ENCODE results near the gene CGN.

Gene CGN

GRCh38 chr1:151523326-151523725, 12.1 kb downstream of the CGN start:
- no peak for DNase-seq (ENCODE audit: low spot score)

- no peak for DNase-seq (ENCODE audit: low spot score)
Measured at GRCh38 chr1:151524736-151525135, 13.5 kb downstream of the CGN start.

- no peak for DNase-seq (ENCODE audit: low spot score)
Measured at GRCh38 chr1:151526735-151527525, 15.7 kb downstream of the CGN start.

- DNase-seq (ENCODE audit: low spot score) = no peak
Measured at GRCh38 chr1:151529211-151529702, 18.1 kb downstream of the CGN start.

- DNase-seq (ENCODE audit: low spot score) = no peak
Measured at GRCh38 chr1:151529781-151530180, 18.6 kb downstream of the CGN start.

- DNase-seq (ENCODE audit: low spot score) = no peak
Measured at GRCh38 chr1:151530461-151530860, 19.3 kb downstream of the CGN start.

GRCh38 chr1:151533870-151534269, 22.7 kb downstream of the CGN start:
- DNase-seq (ENCODE audit: low spot score) = no peak

- peak; percentile 74 for DNase-seq (ENCODE audit: low spot score)
Measured at GRCh38 chr1:151534662-151535278, 23.6 kb downstream of the CGN start.

- no peak for DNase-seq (ENCODE audit: low spot score)
Measured at GRCh38 chr1:151535326-151536271, 24.4 kb downstream of the CGN start.

GRCh38 chr1:151536499-151536898, 25.3 kb downstream of the CGN start:
- DNase-seq (ENCODE audit: low spot score) = no peak

- no peak for DNase-seq (ENCODE audit: low spot score)
Measured at GRCh38 chr1:151537112-151537511, 25.9 kb downstream of the CGN start.

- DNase-seq (ENCODE audit: low spot score) = peak; percentile 59
Measured at GRCh38 chr1:151539321-151540020, 28.3 kb downstream of the CGN start.

GRCh38 chr1:151540021-151540981, 29.1 kb downstream of the CGN start, which contains the start of gene TUFT1:
Gene TUFT1 (plus strand): TSS chr1:151540309. CDS start chr1:151540367, 58 bp downstream.
- peak; percentile 80 for DNase-seq (ENCODE audit: low spot score)

GRCh38 chr1:151540982-151541377, 29.8 kb downstream of the CGN start:
- DNase-seq (ENCODE audit: low spot score) = no peak

- DNase-seq (ENCODE audit: low spot score) = no peak
Measured at GRCh38 chr1:151541752-151542151, 30.6 kb downstream of the CGN start.

- DNase-seq (ENCODE audit: low spot score) = no peak
Measured at GRCh38 chr1:151542710-151543129, 31.5 kb downstream of the CGN start.

GRCh38 chr1:151545542-151545941, 34.4 kb downstream of the CGN start:
- DNase-seq (ENCODE audit: low spot score) = no peak

- DNase-seq (ENCODE audit: low spot score) = no peak
Measured at GRCh38 chr1:151546011-151546925, 35.1 kb downstream of the CGN start.

All from HuH-7.5 (cell line).